Transverse colon (tissue), 4 donors: ENCODE data around the gene OAF. TPM values are rescaled to one million over a fixed set of nuclear protein-coding genes. Genes with fewer than 3 reads are reported as not detected.
"Not testable (repeated sequence)": the region's sequence is repeated elsewhere in the genome, so short reads cannot be mapped to it uniquely, and the experiment has no call there.

ENCODE experiments used
- DNase-seq: peaks from one replicate; pipeline ENCODE4 v3.0.0-alpha.2; 2019
- H3K27ac ChIP-seq, 4 donors: fragments of 200-600 bp; sonication (generic); 2 replicates each; pipeline ENCODE4 v1.5.1; 2016 to 2018; ENCODE audit warnings: inconsistent platforms in 4 of 4
- H3K27me3 ChIP-seq: fragments of 200-600 bp; sonication (generic); 2 replicates; pipeline ENCODE4 v1.5.1; 2017; ENCODE audit warnings: inconsistent platforms
- H3K36me3 ChIP-seq, 4 donors: fragments of 200-600 bp; sonication (generic); 2 replicates each; pipeline ENCODE4 v1.5.1; 2017 to 2019; ENCODE audit warnings: inconsistent platforms in 4 of 4
- H3K4me1 ChIP-seq, 4 donors: fragments of 200-600 bp; sonication (generic); 2 replicates each; pipeline ENCODE4 v1.5.1; 2017 to 2020; ENCODE audit warnings: inconsistent platforms in 4 of 4
- H3K4me3 ChIP-seq, 4 donors: fragments of 200-600 bp; sonication (generic); 1 replicate in 1 of 4; 2 replicates in 3 of 4; pipeline versions ENCODE4 v1.5.1 to v1.6.1; 2017 to 2019; ENCODE audit warnings: inconsistent platforms in 4 of 4
- H3K9me3 ChIP-seq, 2 donors: fragments of 200-600 bp; sonication (generic); 2 replicates each; pipeline ENCODE4 v1.5.1; 2017 to 2019; ENCODE audit warnings: inconsistent platforms in 2 of 2
- EP300 ChIP-seq: sonication (generic); formaldehyde crosslinking; IDR thresholded peaks from one replicate; pipeline ENCODE4 v1.6.1; 2017; ENCODE audit warnings: antibody characterized with exemption, low read depth
- POLR2A ChIP-seq: fragments of 450-650 bp; IDR thresholded peaks from one replicate; pipeline ENCODE4 v1.6.1; 2016; ENCODE audit warnings: antibody characterized with exemption, mild to moderate bottlenecking, moderate library complexity
- POLR2AphosphoS5 ChIP-seq, 3 donors: sonication (generic); formaldehyde crosslinking; IDR thresholded peaks; one replicate each; pipeline ENCODE4 v1.6.1; 2016; ENCODE audit warnings: antibody characterized with exemption in 3 of 3
- WGBS, 2 donors: methylation state at CpG; one replicate each; pipeline ENCODE4 v1.1.5; 2018; ENCODE audit warnings: low coverage in 1 of 2; 5-methylcytosine and 5-hydroxymethylcytosine counted together
- in situ Hi-C, 4 donors: fragments of 200-750 bp; cut with MboI; loops; one replicate each; pipeline versions ENCODE4 v1.15.0 to v1.15.1; 2017; ENCODE audit warnings: low sequenced_read_pairs in 3 of 4, low pct_ligation_motif_present in 1 of 4, low pct_unique_long_range_greater_than_20kb in 1 of 4
- intact Hi-C: fragments of 100-400 bp; cut with DNase I; formaldehyde crosslinking; loops from one replicate; pipeline ENCODE4 v1.15.1; 2023; ENCODE audit warnings: low total_unique reads
- total RNA-seq, 4 donors: library from RNA; depleted of rRNA; stranded (reverse); fragments of >200 nt; gene quantifications; one replicate each; pipeline ENCODE4 v1.1.0, GENCODE V29; 2016
- TF ChIP-seq, protein P1 (sequence below), 5 experiments: fragments of 200-600 bp in 3 of 5; fragments of 450-650 bp in 2 of 5; sonication (generic) in 3 of 5; IDR thresholded peaks; 1 replicate in 2 of 5; 2 replicates in 3 of 5; pipeline ENCODE4 v1.5.1; 2016 to 2017; ENCODE audit warnings: antibody characterized with exemption in 5 of 5, inconsistent platforms in 3 of 5, mild to moderate bottlenecking in 2 of 5, moderate library complexity in 1 of 5

Gene OAF
- total RNA-seq, 4 donors from 2014 or later = 78.8 to 553 (median 287) TPM

- Histone ChIP-seq H3K9me3 (no peaks in the 10 kb centered on the region), H3K4me1 (no peaks in the 10 kb centered on the region), H3K4me3 (no peak overlapping the region), H3K36me3 (no peaks in the 10 kb centered on the region), H3K27ac (no peak overlapping the region), H3K27me3 (peaks cover 24% of the 10 kb centered on the region)
- 83 to 93% methylated on average over 3 to 5 of the region's 5 CpGs for WGBS, 2 donors
- intact Hi-C loops = no loop called here
- TF ChIP-seq EP300 (no peak), POLR2AphosphoS5 (IDR thresholded peaks at IDR 0.05) (no peak), POLR2A (no peak)
- no peak for DNase-seq
- in situ Hi-C loops = no loop called here
Measured at GRCh38 chr11:120271672-120272071, 60.8 kb downstream of the OAF start.

DNA sequence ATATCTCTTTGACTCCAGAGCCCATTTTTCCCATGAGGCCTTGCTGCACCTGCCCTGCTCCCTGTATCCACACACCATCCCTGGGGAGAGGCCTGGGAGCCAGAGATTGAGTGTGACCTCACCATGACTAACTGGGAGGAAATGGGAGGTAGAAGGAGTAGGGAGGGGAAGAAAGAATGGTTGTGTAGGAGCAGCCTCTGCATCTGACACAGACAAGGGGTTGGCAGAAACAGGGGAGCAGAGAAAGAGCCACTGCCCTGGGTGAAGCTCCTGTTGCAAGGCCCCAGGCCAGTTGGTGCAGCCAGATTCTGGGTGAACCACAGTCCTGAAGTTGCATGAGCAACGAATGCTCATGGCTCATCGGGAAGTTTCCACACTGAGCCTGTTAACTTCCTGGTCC lies 61.5 kb downstream of the OAF start:
- Histone ChIP-seq H3K27me3 (peaks cover 18% of the 10 kb centered on the region), H3K27ac (no peak overlapping the region), H3K9me3 (no peaks in the 10 kb centered on the region), H3K4me3 (no peak overlapping the region), H3K36me3 (no peaks in the 10 kb centered on the region), H3K4me1 (no peaks in the 10 kb centered on the region)
- intact Hi-C loops (no loop called here), in situ Hi-C loops (no loop called here)
- no peak for DNase-seq
- WGBS, 2 donors = 94% methylated on average over 2 of the region's 2 CpGs; no CpG with 5 or more reads in 1 of the 2 donors
- TF ChIP-seq, protein P1, sequence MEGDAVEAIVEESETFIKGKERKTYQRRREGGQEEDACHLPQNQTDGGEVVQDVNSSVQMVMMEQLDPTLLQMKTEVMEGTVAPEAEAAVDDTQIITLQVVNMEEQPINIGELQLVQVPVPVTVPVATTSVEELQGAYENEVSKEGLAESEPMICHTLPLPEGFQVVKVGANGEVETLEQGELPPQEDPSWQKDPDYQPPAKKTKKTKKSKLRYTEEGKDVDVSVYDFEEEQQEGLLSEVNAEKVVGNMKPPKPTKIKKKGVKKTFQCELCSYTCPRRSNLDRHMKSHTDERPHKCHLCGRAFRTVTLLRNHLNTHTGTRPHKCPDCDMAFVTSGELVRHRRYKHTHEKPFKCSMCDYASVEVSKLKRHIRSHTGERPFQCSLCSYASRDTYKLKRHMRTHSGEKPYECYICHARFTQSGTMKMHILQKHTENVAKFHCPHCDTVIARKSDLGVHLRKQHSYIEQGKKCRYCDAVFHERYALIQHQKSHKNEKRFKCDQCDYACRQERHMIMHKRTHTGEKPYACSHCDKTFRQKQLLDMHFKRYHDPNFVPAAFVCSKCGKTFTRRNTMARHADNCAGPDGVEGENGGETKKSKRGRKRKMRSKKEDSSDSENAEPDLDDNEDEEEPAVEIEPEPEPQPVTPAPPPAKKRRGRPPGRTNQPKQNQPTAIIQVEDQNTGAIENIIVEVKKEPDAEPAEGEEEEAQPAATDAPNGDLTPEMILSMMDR (IDR thresholded peaks at IDR 0.05) = no peak
- TF ChIP-seq EP300 (no peak), POLR2A (no peak), POLR2AphosphoS5 (IDR thresholded peaks at IDR 0.05) (no peak)

GRCh38 chr11:120273432-120273831 lies 62.6 kb downstream of the OAF start:
- no peak overlapping the region for H3K4me3 ChIP-seq
- no peak overlapping the region for H3K27ac ChIP-seq
- TF ChIP-seq EP300 (no peak), POLR2A (no peak), POLR2AphosphoS5 (IDR thresholded peaks at IDR 0.05) (no peak)
- TF ChIP-seq, protein P1 (IDR thresholded peaks at IDR 0.05) = no peak
- H3K9me3 ChIP-seq = no peaks in the 10 kb centered on the region
- in situ Hi-C loops = no loop called here
- DNase-seq = no peak
- H3K27me3 ChIP-seq = peaks cover 17% of the 10 kb centered on the region
- no peaks in the 10 kb centered on the region for H3K4me1 ChIP-seq
- intact Hi-C loops = no loop called here
- WGBS, 2 donors = 78 to 95% methylated on average over 2 of the region's 2 CpGs
- no peaks in the 10 kb centered on the region for H3K36me3 ChIP-seq

GRCh38 chr11:120273956-120274355 lies 63.1 kb downstream of the OAF start:
- in situ Hi-C loops, H3K9me3 ChIP-seq, H3K27ac ChIP-seq, H3K4me3 ChIP-seq, intact Hi-C loops, H3K4me1 ChIP-seq, H3K36me3 ChIP-seq, DNase-seq: not testable (repeated sequence)
- WGBS, 2 donors = 90 to 100% methylated on average over 2 of the region's 2 CpGs
- H3K27me3 ChIP-seq = peaks cover 12% of the 10 kb centered on the region

- WGBS, 2 donors = 82 to 100% methylated on average over 4 to 5 of the region's 5 CpGs
- in situ Hi-C loops = loop anchor here in 1 of 4 donors (25.0 kb wide), 1 partner anchor 292 kb away; no protein-coding TSS in a partner anchor
Measured at GRCh38 chr11:120279502-120279901, 68.7 kb downstream of the OAF start.

More at GRCh38 chr11:120279502-120279901, 68.7 kb downstream of the OAF start:
- Histone ChIP-seq H3K4me1 (no peaks in the 10 kb centered on the region), H3K36me3 (no peaks in the 10 kb centered on the region), H3K27ac (no peak overlapping the region), H3K9me3 (no peaks in the 10 kb centered on the region), H3K27me3 (no peaks in the 10 kb centered on the region), H3K4me3 (no peak overlapping the region)
- TF ChIP-seq EP300 (no peak), POLR2AphosphoS5 (IDR thresholded peaks at IDR 0.05) (no peak), POLR2A (no peak)
- TF ChIP-seq, protein P1 (IDR thresholded peaks at IDR 0.05) = no peak
- DNase-seq = no peak
- intact Hi-C loops = no loop called here

Other genes starting within 250 kb of the OAF start
- 1 to 10 TPM in 2 of 4 donors, under 1 TPM in 1, not detected in 1; 0.75 to 7.8 (median 4.4) TPM for gene TRIM29, start 72.9 kb upstream of the OAF start, total RNA-seq
- 1 to 10 TPM in 2 of 4 donors, not detected in 2; 1.9 to 2.2 TPM for gene POU2F3, start 29.1 kb downstream of the OAF start, total RNA-seq
- gene TLCD5, start 114.3 kb downstream of the OAF start, total RNA-seq = 1 to 10 TPM in 3 of 4 donors, not detected in 1; 1.3 to 9.4 (median 1.5) TPM
- 100 to 1,000 TPM in 2 of 4 donors, 10 to 100 TPM in 2; 75.9 to 116 (median 94.3) TPM for gene ARHGEF12, start 125.4 kb downstream of the OAF start, total RNA-seq